ENCODE results near the gene ZIC4. TPM values are rescaled to one million over a fixed set of nuclear protein-coding genes. Genes with fewer than 3 reads are reported as not detected.

ZIC4 gene
- polyA plus RNA-seq, 3 donors: 0.06 TPM; not detected in 2

Other genes with a start within 250 kb of the ZIC4 start
- under 1 TPM in 1 of 3 donors, not detected in 2; 0.50 TPM for gene ZIC1, start 2.8 kb upstream of the ZIC4 start, polyA plus RNA-seq (ENCODE audit: insufficient read length in 3 of 3)